ENCODE data around the gene SRL. TPM values are rescaled to one million over a fixed set of nuclear protein-coding genes. Genes with fewer than 3 reads are reported as not detected.

The SRL gene
- polyA plus RNA-seq, 3 donors: not detected

GRCh38 chr16:4239020-4239419 lies 2.9 kb downstream of the SRL start:
- H3K4me1 Mint-ChIP-seq: peaks cover 13% of the 10 kb centered on the region
- H3K27me3 Mint-ChIP-seq (ENCODE audit: low read depth in 3 of 3): peaks cover 4 to 10% (median 5%) of the 10 kb centered on the region in 3 donors
- no peaks in the 10 kb centered on the region for H3K27me3 ChIP-seq (ENCODE audit: control insufficient read depth in 2 of 2, insufficient read depth in 2 of 2, low read length in 2 of 2)
- 22% methylated on average over 4 of the region's 5 CpGs for WGBS (ENCODE audit: insufficient coverage)
- intact Hi-C loops (cut with micrococcal nuclease): loop anchor here in 1 of 2 donors (10.0 kb wide), 1 partner anchor 314 kb away; no protein-coding TSS in a partner anchor
- no peaks in the 10 kb centered on the region for H3K36me3 Mint-ChIP-seq
- H3K4me3 Mint-ChIP-seq: no peak overlapping the region
- H4K20me1 ChIP-seq (ENCODE audit: insufficient read depth, low read length): no peaks in the 10 kb centered on the region
- TF ChIP-seq CTCF (IDR thresholded peaks at IDR 0.05): no peak
- no peaks in the 10 kb centered on the region for H3K36me3 ChIP-seq (replicated peaks in 1 of 2; ENCODE audit: control insufficient read depth in 1 of 2, insufficient read depth in 2 of 2, low read length in 2 of 2)
- no peak overlapping the region for H3K4me2 ChIP-seq (replicated peaks; ENCODE audit: extremely low read depth, low read length, poor library complexity, severe bottlenecking)
- peak overlapping the region in 1 of 7 donors; percentile 51 for H3K27ac Mint-ChIP-seq
- H3K9me3 ChIP-seq (replicated peaks in 1 of 2; ENCODE audit: control insufficient read depth in 1 of 2, insufficient read depth in 1 of 2, low read length in 2 of 2): peaks cover 0 to 5% of the 10 kb centered on the region in 2 donors
- H3K79me2 ChIP-seq (ENCODE audit: insufficient read depth, low read length): no peaks in the 10 kb centered on the region
- H2AFZ ChIP-seq (ENCODE audit: insufficient read depth, low read depth, low read length, poor library complexity, severe bottlenecking): peak overlapping the region; percentile 29
- no peak overlapping the region for H3K9ac ChIP-seq (ENCODE audit: insufficient read depth, low read length, poor library complexity, severe bottlenecking)
- H3K4me1 ChIP-seq (ENCODE audit: control insufficient read depth in 1 of 2, insufficient read depth in 2 of 2, low read length in 2 of 2): peaks cover 0 to 2% of the 10 kb centered on the region in 2 donors
- H3K4me3 ChIP-seq (replicated peaks in 1 of 3; ENCODE audit: low read depth in 2 of 3, low read length in 3 of 3): no peak overlapping the region
- DNase-seq: no peak
- H3K9me3 Mint-ChIP-seq: peaks cover 0 to 4% (median 0%) of the 10 kb centered on the region in 7 donors
- H3K27ac ChIP-seq (ENCODE audit: low read depth in 1 of 2, low read length in 2 of 2): no peak overlapping the region

- no peak overlapping the region for H3K27ac ChIP-seq (ENCODE audit: low read depth in 1 of 2, low read length in 2 of 2)
- H3K9me3 Mint-ChIP-seq: peaks cover 0 to 5% (median 1%) of the 10 kb centered on the region in 7 donors
- no peak overlapping the region for H3K4me2 ChIP-seq (replicated peaks; ENCODE audit: extremely low read depth, low read length, poor library complexity, severe bottlenecking)
- H3K27ac Mint-ChIP-seq: no peak overlapping the region
- no peak overlapping the region for H2AFZ ChIP-seq (ENCODE audit: insufficient read depth, low read depth, low read length, poor library complexity, severe bottlenecking)
- no peaks in the 10 kb centered on the region for H4K20me1 ChIP-seq (ENCODE audit: insufficient read depth, low read length)
- H3K4me1 ChIP-seq (ENCODE audit: control insufficient read depth in 1 of 2, insufficient read depth in 2 of 2, low read length in 2 of 2): no peaks in the 10 kb centered on the region
- no peaks in the 10 kb centered on the region for H3K36me3 Mint-ChIP-seq
- no peak overlapping the region for H3K4me3 Mint-ChIP-seq
- no peaks in the 10 kb centered on the region for H3K27me3 ChIP-seq (ENCODE audit: control insufficient read depth in 2 of 2, insufficient read depth in 2 of 2, low read length in 2 of 2)
- H3K9ac ChIP-seq (ENCODE audit: insufficient read depth, low read length, poor library complexity, severe bottlenecking): no peak overlapping the region
- DNase-seq: no peak
- no peaks in the 10 kb centered on the region for H3K36me3 ChIP-seq (replicated peaks in 1 of 2; ENCODE audit: control insufficient read depth in 1 of 2, insufficient read depth in 2 of 2, low read length in 2 of 2)
- WGBS (ENCODE audit: insufficient coverage): 100% methylated on average over 1 of the region's 4 CpGs
- intact Hi-C loops (cut with micrococcal nuclease): loop anchor here in 1 of 2 donors (10.0 kb wide), 1 partner anchor 309 kb away; no protein-coding TSS in a partner anchor
- peaks cover 2% of the 10 kb centered on the region for H3K4me1 Mint-ChIP-seq
- no peaks in the 10 kb centered on the region for H3K79me2 ChIP-seq (ENCODE audit: insufficient read depth, low read length)
- H3K9me3 ChIP-seq (replicated peaks in 1 of 2; ENCODE audit: control insufficient read depth in 1 of 2, insufficient read depth in 1 of 2, low read length in 2 of 2): peaks cover 0 to 4% of the 10 kb centered on the region in 2 donors
- no peak overlapping the region for H3K4me3 ChIP-seq (replicated peaks in 1 of 3; ENCODE audit: low read depth in 2 of 3, low read length in 3 of 3)
- peaks cover 6 to 10% (median 7%) of the 10 kb centered on the region in 3 donors for H3K27me3 Mint-ChIP-seq (ENCODE audit: low read depth in 3 of 3)
- no peak for TF ChIP-seq CTCF (IDR thresholded peaks at IDR 0.05)
Measured at GRCh38 chr16:4233431-4233830, 8.4 kb downstream of the SRL start.
